HepG2 (cell line): ENCODE measurements around the gene TLE1. TPM values are rescaled to one million over a fixed set of nuclear protein-coding genes. Genes with fewer than 3 reads are reported as not detected.

Experiments used
- ATF1 ChIP-seq: IDR thresholded peaks from 2 replicates; pipeline ENCODE4 v1.6.1; 2016; ENCODE audit warnings: mild to moderate bottlenecking, control low read depth
- FOSL2 ChIP-seq: sonication (generic); formaldehyde crosslinking; IDR thresholded peaks from 2 replicates; pipeline ENCODE4 v1.4.0; 2020; ENCODE audit warnings: missing genetic modification reagents
- HDAC1 ChIP-seq: sonication (generic); formaldehyde crosslinking; IDR thresholded peaks from 2 replicates; pipeline ENCODE4 v1.5.1; 2020; ENCODE audit warnings: mild to moderate bottlenecking, missing genetic modification reagents
- PCBP2 ChIP-seq: fragments of 200-400 bp; formaldehyde crosslinking; optimal IDR thresholded peaks from 2 replicates; pipeline ENCODE3; 2018; ENCODE audit warnings: low read length, low read depth; ENCODE audit not compliant: poor library complexity, severe bottlenecking
- RXRB ChIP-seq: IDR thresholded peaks from 2 replicates; pipeline ENCODE4 v1.6.1; 2016; ENCODE audit warnings: borderline replicate concordance, missing genetic modification reagents, missing compliant biosample characterization
- SRSF4 ChIP-seq: fragments of 200-400 bp; formaldehyde crosslinking; IDR thresholded peaks from one replicate; pipeline ENCODE4 v1.6.1; 2018; ENCODE audit warnings: mild to moderate bottlenecking, low read depth, low read length, moderate library complexity; ENCODE audit not compliant: poor library complexity, severe bottlenecking
- TBX3 ChIP-seq: fragments of 450-650 bp; IDR thresholded peaks from 2 replicates; pipeline ENCODE4 v1.6.1; 2017; ENCODE audit warnings: antibody characterized with exemption, mild to moderate bottlenecking, inconsistent platforms, borderline replicate concordance
- ZBTB1 ChIP-seq: sonication (generic); formaldehyde crosslinking; IDR thresholded peaks from 2 replicates; pipeline ENCODE4 v1.4.0; 2020; ENCODE audit warnings: missing genetic modification reagents, borderline replicate concordance
- ZBTB21 ChIP-seq: sonication (generic); formaldehyde crosslinking; IDR thresholded peaks from 2 replicates; pipeline ENCODE4 v1.4.0; 2020; ENCODE audit warnings: missing genetic modification reagents
- ZNF160 ChIP-seq: sonication (generic); formaldehyde crosslinking; IDR thresholded peaks from 2 replicates; pipeline ENCODE4 v1.8.0; 2022; ENCODE audit warnings: mild to moderate bottlenecking, inconsistent platforms, missing genetic modification reagents
- ZNF234 ChIP-seq: sonication (generic); formaldehyde crosslinking; conservative IDR thresholded peaks from 2 replicates; pipeline ENCODE4 v1.5.1; 2020; ENCODE audit warnings: mild to moderate bottlenecking, missing genetic modification reagents
- ZNF616 ChIP-seq: sonication (generic); formaldehyde crosslinking; IDR thresholded peaks from 2 replicates; pipeline ENCODE4 v1.5.0; 2020; ENCODE audit warnings: low read depth, mild to moderate bottlenecking, missing genetic modification reagents
- ZNF766 ChIP-seq: sonication (generic); formaldehyde crosslinking; IDR thresholded peaks from 2 replicates; pipeline ENCODE4 v1.5.0; 2020; ENCODE audit warnings: missing genetic modification reagents, borderline replicate concordance
- ZNF790 ChIP-seq: sonication (generic); formaldehyde crosslinking; IDR thresholded peaks from 2 replicates; pipeline ENCODE4 v1.8.0; 2022; ENCODE audit warnings: missing genetic modification reagents, mild to moderate bottlenecking, borderline replicate concordance
- ZNF792 ChIP-seq: IDR thresholded peaks from 2 replicates; pipeline ENCODE4 v1.6.1; 2016
- ZSCAN29 ChIP-seq: sonication (generic); formaldehyde crosslinking; conservative IDR thresholded peaks from 2 replicates; pipeline ENCODE4 v1.4.0; 2020; ENCODE audit warnings: mild to moderate bottlenecking, missing genetic modification reagents
- polyA plus RNA-seq, 8 experiments: library from polyadenylated mRNA; depleted of rRNA in 3 of 8; stranded (reverse) in 7 of 8; unstranded in 1 of 8; fragments of >200 nt; fragmentation: Illumina TruSeq in 4 of 8; extraction: Trizol in 4 of 8; gene quantifications; 2 replicates each; pipeline versions ENCODE4 v1.2.1 to v1.2.3, GENCODE V29; 2011 to 2016; ENCODE audit warnings: low read depth in 4 of 8, missing spikeins in 1 of 8, mixed read lengths in 1 of 8; ENCODE audit not compliant: insufficient read depth in 1 of 8
- total RNA-seq, 5 experiments: library from RNA; depleted of rRNA; stranded (reverse); fragments of >200 nt; fragmentation: Illumina TruSeq; extraction: Trizol; gene quantifications; 2 replicates each; pipeline ENCODE4 v1.2.3, GENCODE V29; 2016; ENCODE audit warnings: low read depth in 1 of 5
- TF ChIP-seq, protein P1 (sequence below): sonication (generic); formaldehyde crosslinking; IDR thresholded peaks from 2 replicates; pipeline ENCODE4 v1.4.0; 2020; ENCODE audit warnings: mild to moderate bottlenecking, low read depth, missing genetic modification reagents
- TF ChIP-seq, protein P2 (sequence below): sonication (generic); formaldehyde crosslinking; IDR thresholded peaks from 2 replicates; pipeline ENCODE4 v1.8.1; 2023; ENCODE audit warnings: mild to moderate bottlenecking, inconsistent platforms, moderate library complexity, missing genetic modification reagents, borderline replicate concordance
- TF ChIP-seq, protein P3 (sequence below): sonication (generic); formaldehyde crosslinking; IDR thresholded peaks from 2 replicates; pipeline ENCODE4 v1.4.0; 2020; ENCODE audit warnings: missing genetic modification reagents
- TF ChIP-seq, protein P4 (sequence below): IDR thresholded peaks from 2 replicates; pipeline ENCODE4 v1.6.1; 2016; ENCODE audit warnings: low read depth, control low read depth
- TF ChIP-seq, protein P5 (sequence below): sonication (generic); formaldehyde crosslinking; conservative IDR thresholded peaks from 2 replicates; pipeline ENCODE4 v1.8.0; 2022; ENCODE audit warnings: missing genetic modification reagents

TLE1 gene
- total and polyA plus RNA-seq, 2 of the 13 experiments (the other 11 are each of a cell fraction or from before 2014, with no cell fraction given), result 35.9 to 109 TPM

- TF ChIP-seq, protein P1, sequence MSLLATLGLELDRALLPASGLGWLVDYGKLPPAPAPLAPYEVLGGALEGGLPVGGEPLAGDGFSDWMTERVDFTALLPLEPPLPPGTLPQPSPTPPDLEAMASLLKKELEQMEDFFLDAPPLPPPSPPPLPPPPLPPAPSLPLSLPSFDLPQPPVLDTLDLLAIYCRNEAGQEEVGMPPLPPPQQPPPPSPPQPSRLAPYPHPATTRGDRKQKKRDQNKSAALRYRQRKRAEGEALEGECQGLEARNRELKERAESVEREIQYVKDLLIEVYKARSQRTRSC (CRISPR knock-in tag), result no peak
- TF ChIP-seq, protein P2, sequence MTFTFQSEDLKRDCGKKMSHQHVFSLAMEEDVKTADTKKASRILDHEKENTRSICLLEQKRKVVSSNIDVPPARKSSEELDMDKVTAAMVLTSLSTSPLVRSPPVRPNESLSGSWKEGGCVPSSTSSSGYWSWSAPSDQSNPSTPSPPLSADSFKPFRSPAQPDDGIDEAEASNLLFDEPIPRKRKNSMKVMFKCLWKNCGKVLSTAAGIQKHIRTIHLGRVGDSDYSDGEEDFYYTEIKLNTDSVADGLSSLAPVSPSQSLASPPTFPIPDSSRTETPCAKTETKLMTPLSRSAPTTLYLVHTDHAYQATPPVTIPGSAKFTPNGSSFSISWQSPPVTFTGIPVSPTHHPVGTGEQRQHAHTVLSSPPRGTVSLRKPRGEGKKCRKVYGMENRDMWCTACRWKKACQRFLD (CRISPR knock-in tag), result no peak
- TF ChIP-seq RXRB (CRISPR knock-in tag), result peak; percentile 29; the same call in 1 of the 2 replicates
- TF ChIP-seq ZNF792 (CRISPR knock-in tag), result no peak; the same call in 1 of the 2 replicates
- TF ChIP-seq, protein P3, sequence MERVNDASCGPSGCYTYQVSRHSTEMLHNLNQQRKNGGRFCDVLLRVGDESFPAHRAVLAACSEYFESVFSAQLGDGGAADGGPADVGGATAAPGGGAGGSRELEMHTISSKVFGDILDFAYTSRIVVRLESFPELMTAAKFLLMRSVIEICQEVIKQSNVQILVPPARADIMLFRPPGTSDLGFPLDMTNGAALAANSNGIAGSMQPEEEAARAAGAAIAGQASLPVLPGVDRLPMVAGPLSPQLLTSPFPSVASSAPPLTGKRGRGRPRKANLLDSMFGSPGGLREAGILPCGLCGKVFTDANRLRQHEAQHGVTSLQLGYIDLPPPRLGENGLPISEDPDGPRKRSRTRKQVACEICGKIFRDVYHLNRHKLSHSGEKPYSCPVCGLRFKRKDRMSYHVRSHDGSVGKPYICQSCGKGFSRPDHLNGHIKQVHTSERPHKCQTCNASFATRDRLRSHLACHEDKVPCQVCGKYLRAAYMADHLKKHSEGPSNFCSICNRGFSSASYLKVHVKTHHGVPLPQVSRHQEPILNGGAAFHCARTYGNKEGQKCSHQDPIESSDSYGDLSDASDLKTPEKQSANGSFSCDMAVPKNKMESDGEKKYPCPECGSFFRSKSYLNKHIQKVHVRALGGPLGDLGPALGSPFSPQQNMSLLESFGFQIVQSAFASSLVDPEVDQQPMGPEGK (CRISPR knock-in tag), result peak; percentile 61
- TF ChIP-seq, protein P4, sequence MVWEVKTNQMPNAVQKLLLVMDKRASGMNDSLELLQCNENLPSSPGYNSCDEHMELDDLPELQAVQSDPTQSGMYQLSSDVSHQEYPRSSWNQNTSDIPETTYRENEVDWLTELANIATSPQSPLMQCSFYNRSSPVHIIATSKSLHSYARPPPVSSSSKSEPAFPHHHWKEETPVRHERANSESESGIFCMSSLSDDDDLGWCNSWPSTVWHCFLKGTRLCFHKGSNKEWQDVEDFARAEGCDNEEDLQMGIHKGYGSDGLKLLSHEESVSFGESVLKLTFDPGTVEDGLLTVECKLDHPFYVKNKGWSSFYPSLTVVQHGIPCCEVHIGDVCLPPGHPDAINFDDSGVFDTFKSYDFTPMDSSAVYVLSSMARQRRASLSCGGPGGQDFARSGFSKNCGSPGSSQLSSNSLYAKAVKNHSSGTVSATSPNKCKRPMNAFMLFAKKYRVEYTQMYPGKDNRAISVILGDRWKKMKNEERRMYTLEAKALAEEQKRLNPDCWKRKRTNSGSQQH (CRISPR knock-in tag), result no peak
- no peak for TF ChIP-seq ZBTB21
- no peak for TF ChIP-seq ZNF234 (CRISPR knock-in tag)
- TF ChIP-seq HDAC1 (CRISPR knock-in tag), result peak; percentile 68; the same call in 1 of the 2 replicates
- TF ChIP-seq ZNF766 (CRISPR knock-in tag), result no peak
- no peak for TF ChIP-seq ZSCAN29
- TF ChIP-seq ZNF616 (CRISPR knock-in tag), result no peak
- TF ChIP-seq SRSF4, result no peak
- no peak for TF ChIP-seq ZNF160 (CRISPR knock-in tag)
- TF ChIP-seq ZBTB1 (CRISPR knock-in tag), result no peak
- TF ChIP-seq ATF1 (CRISPR knock-in tag), result 0 out of 2 replicates have a peak, but pooled peaks have one; percentile 26
- TF ChIP-seq TBX3, result 0 out of 2 replicates have a peak, but pooled peaks have one; percentile 20
- TF ChIP-seq, protein P5, sequence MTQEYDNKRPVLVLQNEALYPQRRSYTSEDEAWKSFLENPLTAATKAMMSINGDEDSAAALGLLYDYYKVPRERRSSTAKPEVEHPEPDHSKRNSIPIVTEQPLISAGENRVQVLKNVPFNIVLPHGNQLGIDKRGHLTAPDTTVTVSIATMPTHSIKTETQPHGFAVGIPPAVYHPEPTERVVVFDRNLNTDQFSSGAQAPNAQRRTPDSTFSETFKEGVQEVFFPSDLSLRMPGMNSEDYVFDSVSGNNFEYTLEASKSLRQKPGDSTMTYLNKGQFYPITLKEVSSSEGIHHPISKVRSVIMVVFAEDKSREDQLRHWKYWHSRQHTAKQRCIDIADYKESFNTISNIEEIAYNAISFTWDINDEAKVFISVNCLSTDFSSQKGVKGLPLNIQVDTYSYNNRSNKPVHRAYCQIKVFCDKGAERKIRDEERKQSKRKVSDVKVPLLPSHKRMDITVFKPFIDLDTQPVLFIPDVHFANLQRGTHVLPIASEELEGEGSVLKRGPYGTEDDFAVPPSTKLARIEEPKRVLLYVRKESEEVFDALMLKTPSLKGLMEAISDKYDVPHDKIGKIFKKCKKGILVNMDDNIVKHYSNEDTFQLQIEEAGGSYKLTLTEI, result no peak
- TF ChIP-seq ZNF790, result 0 out of 2 replicates have a peak, but pooled peaks have one; percentile 41
- TF ChIP-seq FOSL2 (CRISPR knock-in tag), result peak; percentile 39
- TF ChIP-seq PCBP2, result no peak
Measured at GRCh38 chr9:81633952-81634854, 55.1 kb downstream of the TLE1 start (continued).
